H9 (cell line): ENCODE results near the gene CFAP119. TPM values are rescaled to one million over a fixed set of nuclear protein-coding genes. Genes with fewer than 3 reads are reported as not detected.

Source experiments
- DNase-seq: peaks from one replicate; pipeline ENCODE4 v3.0.0-alpha.2; 2017
- H2AFZ ChIP-seq: one replicate; pipeline ENCODE4 v1.6.1; 2013; ENCODE audit warnings: mild to moderate bottlenecking, low read length, control low read depth, moderate library complexity
- H2AK5ac ChIP-seq: 2 replicates; pipeline ENCODE4 v1.6.1; 2013; ENCODE audit warnings: low read length, control low read depth, mixed read lengths; ENCODE audit not compliant: insufficient read length
- H2BK120ac ChIP-seq: one replicate; pipeline ENCODE4 v1.6.1; 2013; ENCODE audit warnings: low read depth, mild to moderate bottlenecking, low read length, control low read depth, inconsistent platforms; ENCODE audit not compliant: poor library complexity, severe bottlenecking
- H2BK12ac ChIP-seq: 2 replicates; pipeline ENCODE4 v1.6.1; 2013; ENCODE audit warnings: low read length, control low read depth, mixed read lengths, low read depth; ENCODE audit not compliant: insufficient read length
- H2BK15ac ChIP-seq: 2 replicates; pipeline ENCODE4 v1.6.1; 2013; ENCODE audit warnings: low read depth, low read length, control low read depth
- H2BK20ac ChIP-seq: one replicate; pipeline ENCODE4 v1.6.1; 2013; ENCODE audit warnings: low read depth, mild to moderate bottlenecking, low read length, control low read depth, inconsistent platforms; ENCODE audit not compliant: poor library complexity, severe bottlenecking
- H2BK5ac ChIP-seq: 2 replicates; pipeline ENCODE4 v1.6.1; 2013; ENCODE audit warnings: low read length, control low read depth, mixed read lengths; ENCODE audit not compliant: insufficient read length
- H3K14ac ChIP-seq: 2 replicates; pipeline ENCODE4 v1.6.1; 2013; ENCODE audit warnings: low read length, control low read depth; ENCODE audit not compliant: insufficient read depth
- H3K18ac ChIP-seq: 2 replicates; pipeline ENCODE4 v1.6.1; 2013; ENCODE audit warnings: low read depth, mild to moderate bottlenecking, mixed read lengths, low read length, control low read depth; ENCODE audit not compliant: insufficient read length
- H3K23ac ChIP-seq: 2 replicates; pipeline ENCODE4 v1.6.1; 2013; ENCODE audit warnings: low read length, control low read depth, mixed read lengths, low read depth; ENCODE audit not compliant: insufficient read length
- H3K23me2 ChIP-seq: 2 replicates; pipeline ENCODE4 v1.6.1; 2013; ENCODE audit warnings: low read depth, mild to moderate bottlenecking, mixed read lengths, low read length, control low read depth; ENCODE audit not compliant: insufficient read length, poor library complexity, severe bottlenecking
- H3K27ac ChIP-seq: 2 replicates; pipeline ENCODE4 v1.5.1; 2013; ENCODE audit warnings: low read length, control low read depth, mixed read lengths, low read depth; ENCODE audit not compliant: insufficient read length
- H3K27me3 ChIP-seq: 2 replicates; pipeline ENCODE4 v1.6.1; 2013; ENCODE audit warnings: low read length, control low read depth, inconsistent platforms; ENCODE audit not compliant: insufficient read depth
- H3K4ac ChIP-seq: 2 replicates; pipeline ENCODE4 v1.6.1; 2013; ENCODE audit warnings: low read depth, mild to moderate bottlenecking, control low read depth, inconsistent platforms, low read length, moderate library complexity
- H3K4me1 ChIP-seq: 2 replicates; pipeline ENCODE4 v1.6.1; 2013; ENCODE audit warnings: low read length, control low read depth, inconsistent platforms; ENCODE audit not compliant: insufficient read depth
- H3K4me2 ChIP-seq: 2 replicates; pipeline ENCODE4 v1.6.1; 2013; ENCODE audit warnings: low read length, control low read depth, mixed read lengths; ENCODE audit not compliant: insufficient read length, insufficient read depth
- H3K56ac ChIP-seq: 2 replicates; pipeline ENCODE4 v1.6.1; 2013; ENCODE audit warnings: low read depth, mild to moderate bottlenecking, mixed read lengths, low read length, control low read depth; ENCODE audit not compliant: insufficient read length
- H3K79me1 ChIP-seq: 2 replicates; pipeline ENCODE4 v1.6.1; 2013; ENCODE audit warnings: low read depth, mild to moderate bottlenecking, moderate library complexity, low read length, control low read depth, inconsistent platforms; ENCODE audit not compliant: insufficient read depth, poor library complexity, severe bottlenecking
- H3K79me2 ChIP-seq: 2 replicates; pipeline ENCODE4 v1.6.1; 2013; ENCODE audit warnings: low read length, control low read depth, inconsistent platforms; ENCODE audit not compliant: insufficient read depth
- H3K9ac ChIP-seq: 2 replicates; pipeline ENCODE4 v1.6.1; 2013; ENCODE audit warnings: low read length, control low read depth, mixed read lengths; ENCODE audit not compliant: insufficient read length; ENCODE audit errors: extremely low read depth
- H3K9me3 ChIP-seq: one replicate; pipeline ENCODE4 v1.6.1; 2013; ENCODE audit warnings: low read depth, low read length, inconsistent platforms; ENCODE audit not compliant: control insufficient read depth
- H3T11ph ChIP-seq: one replicate; pipeline ENCODE4 v1.6.1; 2013; ENCODE audit warnings: mild to moderate bottlenecking, low read length, control low read depth, inconsistent platforms
- H4K20me1 ChIP-seq: one replicate; pipeline ENCODE4 v1.6.1; 2013; ENCODE audit not compliant: control insufficient read depth, insufficient read length, insufficient read depth
- H4K5ac ChIP-seq: 2 replicates; pipeline ENCODE4 v1.6.1; 2013; ENCODE audit warnings: low read depth, mild to moderate bottlenecking, mixed read lengths, low read length, control low read depth; ENCODE audit not compliant: insufficient read length
- H4K8ac ChIP-seq: replicated peaks from 2 replicates; pipeline ENCODE4 v1.6.1; 2013; ENCODE audit warnings: low read length, control low read depth, mixed read lengths, low read depth; ENCODE audit not compliant: insufficient read length
- H4K91ac ChIP-seq: 2 replicates; pipeline ENCODE4 v1.6.1; 2013; ENCODE audit warnings: low read depth, mild to moderate bottlenecking, moderate library complexity, mixed read lengths, low read length, control low read depth; ENCODE audit not compliant: insufficient read length
- H3K27ac Mint-ChIP-seq, 3 experiments: 2 replicates in 2 of 3; 3 replicates in 1 of 3; pipeline ENCODE4 v1.8.0; 2020 to 2021; ENCODE audit warnings: mixed read lengths in 3 of 3, mild to moderate bottlenecking in 1 of 3, moderate library complexity in 1 of 3
- H3K27me3 Mint-ChIP-seq: 2 replicates; pipeline ENCODE4 v1.8.0; 2021; ENCODE audit warnings: low read depth, mild to moderate bottlenecking, moderate library complexity, mixed read lengths
- H3K36me3 Mint-ChIP-seq, 3 experiments: 2 replicates in 2 of 3; 3 replicates in 1 of 3; pipeline ENCODE4 v1.8.0; 2020 to 2021; ENCODE audit warnings: low read depth in 3 of 3, mixed read lengths in 3 of 3; ENCODE audit not compliant: insufficient read depth in 1 of 3
- H3K4me1 Mint-ChIP-seq, 2 experiments: 2 replicates each; pipeline ENCODE4 v1.8.0; 2020; ENCODE audit warnings: mixed read lengths in 2 of 2
- H3K4me3 Mint-ChIP-seq, 2 experiments: 2 replicates in 1 of 2; 3 replicates in 1 of 2; pipeline ENCODE4 v1.8.0; 2020 to 2021; ENCODE audit warnings: mild to moderate bottlenecking in 2 of 2, mixed read lengths in 2 of 2, moderate library complexity in 1 of 2
- H3K9me3 Mint-ChIP-seq, 2 experiments: 2 replicates in 1 of 2; 3 replicates in 1 of 2; pipeline ENCODE4 v1.8.0; 2020; ENCODE audit warnings: mild to moderate bottlenecking in 2 of 2, mixed read lengths in 2 of 2, moderate library complexity in 1 of 2
- CTCF ChIP-seq: fragments of 200-600 bp; sonication (generic); conservative IDR thresholded peaks from 3 replicates; pipeline ENCODE4 v1.8.0; 2021; ENCODE audit warnings: antibody characterized with exemption, mild to moderate bottlenecking
- WGBS: extraction: QIAGEN DNeasy Blood & Tissue Kit; methylation state at CpG from one replicate; pipeline ENCODE4 v1.1.7; 2013; ENCODE audit warnings: missing lambda C conversion rate, low lambda C conversion rate, mixed read lengths; ENCODE audit not compliant: insufficient read length; ENCODE audit errors: extremely low coverage; 5-methylcytosine and 5-hydroxymethylcytosine counted together
- total RNA-seq: library from RNA; stranded (reverse); gene quantifications from 2 replicates; pipeline ENCODE4 v1.2.1, GENCODE V29; 2021

The CFAP119 gene
- total RNA-seq, 1 experiment from 2014 or later: 5.4 TPM

GRCh38 chr16:30793508-30794069 lies 31.7 kb upstream of the CFAP119 start:
- Histone ChIP-seq H2BK5ac (no peak overlapping the region), H3K4me2 (no peak overlapping the region), H4K8ac (no peak overlapping the region), H2BK120ac (no peak overlapping the region), H2AK5ac (no peak overlapping the region), H3K27ac (no peak overlapping the region), H3K23me2 (no peaks in the 10 kb centered on the region), H3K4ac (no peak overlapping the region), H2AFZ (no peak overlapping the region), H3K56ac (no peak overlapping the region), H2BK20ac (no peak overlapping the region), H3K18ac (no peak overlapping the region), H3K27me3 (no peaks in the 10 kb centered on the region), H3K9ac (no peak overlapping the region), H2BK12ac (no peak overlapping the region), H4K20me1 (no peaks in the 10 kb centered on the region), H4K91ac (no peak overlapping the region), H3K79me1 (no peaks in the 10 kb centered on the region), H3T11ph (no peak overlapping the region), H2BK15ac (no peak overlapping the region), H4K5ac (no peak overlapping the region), H3K4me1 (no peaks in the 10 kb centered on the region), H3K23ac (no peak overlapping the region), H3K9me3 (no peaks in the 10 kb centered on the region), H3K14ac (no peak overlapping the region), H3K79me2 (no peaks in the 10 kb centered on the region)
- no CpG with 5 or more reads among the region's 7 CpGs for WGBS
- peaks cover 0 to 5% of the 10 kb centered on the region in 2 experiments; a peak in 2 of 4 replicates for H3K4me1 Mint-ChIP-seq
- no peak for DNase-seq
- H3K27ac Mint-ChIP-seq: no peak overlapping the region; a peak in 1 of 7 replicates
- H3K4me3 Mint-ChIP-seq: no peak overlapping the region
- TF ChIP-seq CTCF: no peak
- no peaks in the 10 kb centered on the region for H3K36me3 Mint-ChIP-seq
- H3K9me3 Mint-ChIP-seq: no peaks in the 10 kb centered on the region
- H3K27me3 Mint-ChIP-seq: peaks cover 40% of the 10 kb centered on the region
